GM18867 (cell line): ENCODE measurements around the gene AP4S1.

Experiments
- ATAC-seq: cut with Tn5 transposase; IDR thresholded peaks from one replicate; pipeline ENCODE4 v1.9.1; 2021; ENCODE audit warnings: mild to moderate bottlenecking, moderate library complexity; ENCODE audit not compliant: unreplicated experiment

The AP4S1 gene

GRCh38 chr14:31025367-31026076 is at the start of gene AP4S1:
AP4S1 (plus strand) TSS chr14:31025649; CDS start chr14:31066197, 40,548 bp downstream.
- peak; percentile 21 for ATAC-seq

GRCh38 chr14:30977752-30978151 is 47.7 kb upstream of the AP4S1 start:
- ATAC-seq: no peak

GRCh38 chr14:30980106-30980704 is 45.2 kb upstream of the AP4S1 start:
- peak; percentile 53 for ATAC-seq

GRCh38 chr14:30980980-30981379 is 44.5 kb upstream of the AP4S1 start:
- no peak for ATAC-seq

- ATAC-seq: no peak
These were observed 42.9 kb upstream of the AP4S1 start for GRCh38 chr14:30982533-30982932.

GRCh38 chr14:30983858-30984257 is 41.6 kb upstream of the AP4S1 start:
- ATAC-seq: no peak

- ATAC-seq: no peak
These were observed 39.7 kb upstream of the AP4S1 start for GRCh38 chr14:30985796-30986195.

- ATAC-seq: no peak
These were observed 36.9 kb upstream of the AP4S1 start for GRCh38 chr14:30988509-30988908.

GRCh38 chr14:30990770-30991169 is 34.7 kb upstream of the AP4S1 start:
- ATAC-seq: no peak

- no peak for ATAC-seq
These were observed 34.0 kb upstream of the AP4S1 start for GRCh38 chr14:30991408-30991807.

- no peak for ATAC-seq
These were observed 32.4 kb upstream of the AP4S1 start for GRCh38 chr14:30993071-30993470.

GRCh38 chr14:30994681-30995620 is 30.5 kb upstream of the AP4S1 start:
- peak; percentile 71 for ATAC-seq

GRCh38 chr14:30995689-30996088 is 29.8 kb upstream of the AP4S1 start:
- no peak for ATAC-seq

GRCh38 chr14:30996892-30997659 is 28.4 kb upstream of the AP4S1 start:
- ATAC-seq: no peak

- ATAC-seq: no peak
These were observed 27.2 kb upstream of the AP4S1 start for GRCh38 chr14:30998100-30998706.

- ATAC-seq: no peak
These were observed 26.2 kb upstream of the AP4S1 start for GRCh38 chr14:30999038-30999773.

- no peak for ATAC-seq
These were observed 24.7 kb upstream of the AP4S1 start for GRCh38 chr14:31000629-31001338.

- ATAC-seq: no peak
These were observed 24.1 kb upstream of the AP4S1 start for GRCh38 chr14:31001339-31001658.

GRCh38 chr14:31003284-31003683 is 22.2 kb upstream of the AP4S1 start:
- no peak for ATAC-seq
